AG04450 (cell line): Measurements from ENCODE around the gene OR2T3. TPM values are rescaled to one million over a fixed set of nuclear protein-coding genes. Genes with fewer than 3 reads are reported as not detected.
"Not testable (repeated sequence)": the region's sequence is repeated elsewhere in the genome, so short reads cannot be mapped to it uniquely, and the experiment has no call there.

ENCODE experiments used
- CTCF ChIA-PET: fragments of 300-600, 350-600 bp; formaldehyde crosslinking; extraction: SDS; loops from one replicate; lab custom pipeline; 2022; ENCODE audit warnings: antibody characterized with exemption, inconsistent platforms; lab: Charles Lee
- POLR2A ChIA-PET: fragments of 350-600 bp; formaldehyde crosslinking; extraction: SDS; loops from one replicate; lab custom pipeline; 2021; ENCODE audit warnings: antibody characterized with exemption, inconsistent platforms; lab: Yijun Ruan, JAX
- DNase-seq: peaks from one replicate; pipeline ENCODE4 v3.0.0-alpha.2; 2011; ENCODE audit warnings: low read depth, low spot score
- H3K27ac ChIP-seq: one replicate; pipeline ENCODE4 v1.5.1; 2012; ENCODE audit warnings: low read depth, low read length, control low read depth
- H3K27me3 ChIP-seq: one replicate; pipeline ENCODE4 v1.6.0; 2012; ENCODE audit warnings: low read length; ENCODE audit not compliant: control insufficient read depth, insufficient read depth
- H3K4me3 ChIP-seq: 2 replicates; pipeline ENCODE4 v1.5.1; 2011; ENCODE audit warnings: mild to moderate bottlenecking, low read depth, low read length, control low read depth
- H3K9me3 ChIP-seq: 2 replicates; pipeline ENCODE4 v1.5.1; 2012; ENCODE audit warnings: low read length; ENCODE audit not compliant: control insufficient read depth, insufficient read depth
- polyA plus RNA-seq: library from polyadenylated mRNA; depleted of rRNA; stranded (reverse); fragments of >200 nt; gene quantifications from 2 replicates; pipeline ENCODE4 v1.2.3, GENCODE V29; 2011

The OR2T3 gene
- polyA plus RNA-seq, 1 experiment, result not detected

DNA sequence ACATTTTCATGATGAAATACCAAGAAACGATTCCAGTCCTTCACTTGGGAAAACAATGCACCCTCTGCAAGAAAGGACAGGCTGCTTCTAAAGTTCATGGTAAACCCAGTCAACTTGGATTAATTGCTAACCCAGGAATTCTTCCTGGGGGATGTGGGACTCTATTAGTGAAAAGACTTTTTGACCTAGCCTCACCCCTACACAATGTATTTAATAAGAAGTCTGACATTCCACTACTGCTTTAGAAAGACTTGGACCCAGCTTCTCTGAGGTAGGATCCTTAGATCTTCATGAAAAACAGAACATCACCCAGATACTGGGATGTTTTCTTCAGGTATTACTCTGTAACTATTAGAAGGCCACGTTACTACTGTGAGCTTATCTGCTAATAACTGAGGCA is 27.8 kb upstream of the OR2T3 start, which contains the start of gene OR2T2:
TSS of gene OR2T2 (plus strand) at position 239 of the 400 bp plus-strand sequence. CDS start 7,161 bp downstream, outside the sequence.
- H3K27me3 ChIP-seq, CTCF ChIA-PET, H3K27ac ChIP-seq, H3K9me3 ChIP-seq, POLR2A ChIA-PET, DNase-seq, H3K4me3 ChIP-seq: not testable (repeated sequence)

DNA sequence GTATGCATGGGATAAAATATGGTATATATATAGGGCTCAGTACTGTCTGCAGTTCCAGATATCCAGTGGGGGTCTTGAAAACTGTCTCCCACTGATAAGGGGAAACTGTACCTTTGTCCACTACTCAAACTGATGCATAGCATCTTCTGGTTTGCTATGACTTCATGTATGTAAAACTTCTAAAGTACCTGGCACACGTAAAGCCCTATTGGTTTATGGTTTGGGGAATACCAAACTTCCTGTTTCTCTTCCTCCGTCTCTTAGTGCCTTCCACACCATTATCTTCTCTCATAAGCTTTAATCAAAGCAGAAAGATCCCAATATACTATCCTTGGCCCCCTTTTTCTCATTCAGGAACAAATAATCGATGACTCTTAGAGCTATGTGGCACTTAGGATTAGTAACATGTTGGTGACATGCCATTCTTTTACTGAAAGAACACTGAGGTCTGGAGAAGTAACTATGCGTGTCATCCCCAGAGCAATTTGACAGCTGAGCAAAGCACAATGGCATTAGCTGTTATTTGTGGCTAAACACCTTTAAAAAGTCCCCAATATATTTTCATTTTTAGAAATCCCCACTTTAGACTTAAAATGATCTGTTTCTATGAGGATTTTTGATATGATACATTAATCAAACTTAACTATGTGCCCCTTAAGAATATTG is 24.6 kb upstream of the OR2T3 start:
- H3K4me3 ChIP-seq, POLR2A ChIA-PET, H3K27ac ChIP-seq, H3K27me3 ChIP-seq, H3K9me3 ChIP-seq, DNase-seq, CTCF ChIA-PET: not testable (repeated sequence)

GRCh38 chr1:248449821-248450465 is 23.2 kb upstream of the OR2T3 start:
- H3K27ac ChIP-seq, CTCF ChIA-PET, H3K4me3 ChIP-seq, DNase-seq, H3K27me3 ChIP-seq, POLR2A ChIA-PET, H3K9me3 ChIP-seq: not testable (repeated sequence)

- H3K9me3 ChIP-seq, H3K27ac ChIP-seq, H3K27me3 ChIP-seq, DNase-seq, H3K4me3 ChIP-seq, CTCF ChIA-PET, POLR2A ChIA-PET: not testable (repeated sequence)
These were observed 22.5 kb upstream of the OR2T3 start for GRCh38 chr1:248450466-248451145.

- H3K27ac ChIP-seq, DNase-seq, H3K27me3 ChIP-seq: not testable (repeated sequence)
These were observed 19.5 kb upstream of the OR2T3 start for GRCh38 chr1:248453619-248454018.

DNA sequence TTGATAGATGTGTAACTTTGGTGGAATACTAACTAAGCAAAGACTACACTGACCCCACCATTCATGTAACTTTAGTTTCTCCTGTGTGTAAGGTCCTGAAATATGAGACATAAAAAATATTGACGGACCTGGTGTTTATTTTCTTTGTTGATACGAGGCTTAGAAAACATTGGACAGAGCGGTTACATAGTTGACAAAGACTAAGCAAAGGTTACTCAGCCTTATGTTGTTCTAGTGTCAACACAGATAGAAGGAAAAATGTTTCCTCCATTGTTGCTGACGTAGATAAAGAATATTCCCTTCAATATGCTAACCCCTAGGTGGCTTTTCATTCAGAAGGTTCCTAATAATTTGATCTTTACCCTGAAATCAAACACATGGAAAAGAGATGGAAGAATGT is 18.1 kb upstream of the OR2T3 start:
- DNase-seq, H3K27me3 ChIP-seq, H3K27ac ChIP-seq, H3K4me3 ChIP-seq, H3K9me3 ChIP-seq, CTCF ChIA-PET, POLR2A ChIA-PET: not testable (repeated sequence)

More at GRCh38 chr1:248453619-248454018, 19.5 kb upstream of the OR2T3 start:
- POLR2A ChIA-PET, H3K4me3 ChIP-seq, H3K9me3 ChIP-seq, CTCF ChIA-PET: not testable (repeated sequence)

- POLR2A ChIA-PET, DNase-seq, H3K9me3 ChIP-seq, H3K27ac ChIP-seq, H3K4me3 ChIP-seq, CTCF ChIA-PET, H3K27me3 ChIP-seq: not testable (repeated sequence)
These were observed 16.5 kb upstream of the OR2T3 start for GRCh38 chr1:248456635-248457034.

DNA sequence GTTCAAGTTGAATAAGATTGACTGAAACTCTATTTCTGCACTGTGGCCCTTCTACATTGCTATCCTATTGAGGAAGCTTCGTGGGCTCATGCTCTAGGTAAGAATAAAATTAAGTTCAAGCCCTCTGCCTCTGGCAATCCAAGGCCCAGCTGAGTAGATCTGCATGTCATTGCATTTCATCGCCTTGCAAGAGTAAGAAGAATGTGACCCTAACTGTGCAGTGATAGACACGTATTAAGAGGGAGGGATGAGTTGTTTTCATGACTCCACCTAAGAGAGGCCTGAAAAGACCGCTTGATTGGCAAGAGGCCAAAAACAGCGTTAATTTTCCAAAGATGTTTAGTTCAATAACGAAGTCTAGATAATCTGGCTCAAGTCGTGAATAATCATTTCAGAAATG is 14.0 kb upstream of the OR2T3 start:
- DNase-seq, H3K9me3 ChIP-seq, H3K27me3 ChIP-seq, CTCF ChIA-PET, H3K4me3 ChIP-seq, H3K27ac ChIP-seq, POLR2A ChIA-PET: not testable (repeated sequence)
